Vagina (tissue), 2 donors: ENCODE measurements around the gene WDR59. TPM values are rescaled to one million over a fixed set of nuclear protein-coding genes. Genes with fewer than 3 reads are reported as not detected.
"Not testable (repeated sequence)": the region's sequence is repeated elsewhere in the genome, so short reads cannot be mapped to it uniquely, and the experiment has no call there.

Experiments
- DNase-seq, 2 donors: peaks; one replicate each; pipeline ENCODE4 v3.0.0-alpha.2; 2017; ENCODE audit errors: extremely low spot score in 2 of 2
- H3K27ac ChIP-seq: fragments of 200-600 bp; sonication (generic); one replicate; pipeline ENCODE4 v1.5.1; 2019
- H3K27me3 ChIP-seq: fragments of 200-600 bp; sonication (generic); one replicate; pipeline ENCODE4 v1.5.1; 2019
- H3K36me3 ChIP-seq, 2 donors: fragments of 200-600 bp; sonication (generic); one replicate each; pipeline ENCODE4 v1.5.1; 2017 to 2019
- H3K4me1 ChIP-seq: fragments of 200-600 bp; sonication (generic); one replicate; pipeline ENCODE4 v1.5.1; 2019
- H3K4me3 ChIP-seq, 2 donors: fragments of 200-600 bp; sonication (generic); 1 replicate in 1 of 2; 2 replicates in 1 of 2; pipeline ENCODE4 v1.5.1; 2016 to 2019
- H3K9me3 ChIP-seq: fragments of 200-600 bp; sonication (generic); one replicate; pipeline ENCODE4 v1.5.1; 2019
- POLR2A ChIP-seq, 2 donors: fragments of 450-650 bp; IDR thresholded peaks; one replicate each; pipeline ENCODE4 v1.6.1; 2017; ENCODE audit warnings: antibody characterized with exemption in 2 of 2, mild to moderate bottlenecking in 2 of 2, moderate library complexity in 2 of 2
- POLR2AphosphoS5 ChIP-seq, 2 donors: sonication (generic); formaldehyde crosslinking; IDR thresholded peaks; one replicate each; pipeline ENCODE4 v1.9.0; 2017; ENCODE audit warnings: antibody characterized with exemption in 2 of 2, mild to moderate bottlenecking in 2 of 2, low read depth in 1 of 2; ENCODE audit not compliant: insufficient read depth in 1 of 2
- intact Hi-C: fragments of 100-400 bp; cut with DNase I; formaldehyde crosslinking; loops from one replicate; pipeline ENCODE4 v1.15.1; 2023
- total RNA-seq: library from RNA; depleted of rRNA; stranded (reverse); fragments of >200 nt; gene quantifications from one replicate; pipeline ENCODE4 v1.2.3, GENCODE V29; 2016
- TF ChIP-seq, protein P1 (sequence below), 3 experiments: fragments of 450-650 bp in 2 of 3; fragments of 200-600 bp in 1 of 3; sonication (generic) in 1 of 3; IDR thresholded peaks; one replicate each; pipeline ENCODE4 v1.5.1; 2017 to 2019; ENCODE audit warnings: antibody characterized with exemption in 3 of 3, mild to moderate bottlenecking in 2 of 3, moderate library complexity in 2 of 3

Gene WDR59
- total RNA-seq, 1 donor from 2014 or later = 95.3 TPM

DNA sequence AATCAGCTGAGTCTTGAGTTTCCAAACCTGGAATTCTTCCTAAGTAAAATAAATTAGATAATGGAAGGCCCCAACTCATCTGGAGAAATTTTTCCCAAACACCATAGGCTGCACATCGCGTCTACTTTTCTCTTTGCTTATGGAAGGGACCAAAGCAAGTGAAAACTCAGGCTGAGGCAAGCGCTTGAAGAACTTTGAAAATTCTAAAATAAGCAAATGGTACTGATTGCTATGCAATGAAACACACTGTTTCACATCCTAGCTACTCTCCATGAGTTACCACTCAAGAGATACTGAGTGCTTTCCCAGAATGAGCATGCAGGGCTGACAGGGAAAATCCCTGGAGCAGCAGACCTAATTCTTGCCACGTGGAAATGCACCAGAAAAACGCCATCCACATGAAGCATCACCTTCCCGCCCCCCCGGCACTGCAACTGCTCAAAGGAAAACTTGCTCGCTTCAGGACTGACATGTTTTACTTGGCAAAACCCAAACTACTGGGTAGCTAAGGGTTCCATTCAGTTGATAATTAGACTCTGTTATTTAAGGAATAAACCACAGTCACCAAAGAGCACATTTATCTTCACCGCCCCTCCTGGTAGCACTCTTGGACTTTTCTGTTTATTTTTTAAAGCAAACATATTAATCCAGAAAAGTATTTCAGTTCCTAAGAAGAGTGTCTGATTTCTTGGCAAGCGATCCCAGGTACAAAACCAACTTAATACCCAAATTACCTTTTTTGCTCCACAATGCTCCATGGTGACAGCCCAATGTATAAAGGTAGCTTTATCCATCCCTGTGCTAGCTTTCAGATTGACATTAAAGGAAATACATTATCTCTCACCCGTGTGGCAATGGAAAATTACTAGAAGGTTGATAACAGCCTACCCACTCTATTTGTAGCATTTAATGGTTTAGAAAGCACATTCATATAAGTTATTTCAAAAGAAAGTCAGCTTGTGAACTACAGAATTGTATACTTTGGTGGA lies 62.5 kb downstream of the WDR59 start:
- Histone ChIP-seq H3K27me3 (no peaks in the 10 kb centered on the region), H3K27ac (no peak overlapping the region), H3K4me3 (no peak overlapping the region), H3K9me3 (no peaks in the 10 kb centered on the region), H3K4me1 (no peaks in the 10 kb centered on the region), H3K36me3 (peaks cover 0 to 56% of the 10 kb centered on the region in 2 donors)
- no peak for DNase-seq
- intact Hi-C loops = no loop called here
- TF ChIP-seq, protein P1, sequence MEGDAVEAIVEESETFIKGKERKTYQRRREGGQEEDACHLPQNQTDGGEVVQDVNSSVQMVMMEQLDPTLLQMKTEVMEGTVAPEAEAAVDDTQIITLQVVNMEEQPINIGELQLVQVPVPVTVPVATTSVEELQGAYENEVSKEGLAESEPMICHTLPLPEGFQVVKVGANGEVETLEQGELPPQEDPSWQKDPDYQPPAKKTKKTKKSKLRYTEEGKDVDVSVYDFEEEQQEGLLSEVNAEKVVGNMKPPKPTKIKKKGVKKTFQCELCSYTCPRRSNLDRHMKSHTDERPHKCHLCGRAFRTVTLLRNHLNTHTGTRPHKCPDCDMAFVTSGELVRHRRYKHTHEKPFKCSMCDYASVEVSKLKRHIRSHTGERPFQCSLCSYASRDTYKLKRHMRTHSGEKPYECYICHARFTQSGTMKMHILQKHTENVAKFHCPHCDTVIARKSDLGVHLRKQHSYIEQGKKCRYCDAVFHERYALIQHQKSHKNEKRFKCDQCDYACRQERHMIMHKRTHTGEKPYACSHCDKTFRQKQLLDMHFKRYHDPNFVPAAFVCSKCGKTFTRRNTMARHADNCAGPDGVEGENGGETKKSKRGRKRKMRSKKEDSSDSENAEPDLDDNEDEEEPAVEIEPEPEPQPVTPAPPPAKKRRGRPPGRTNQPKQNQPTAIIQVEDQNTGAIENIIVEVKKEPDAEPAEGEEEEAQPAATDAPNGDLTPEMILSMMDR (IDR thresholded peaks at IDR 0.05) = no peak
- TF ChIP-seq POLR2A (IDR thresholded peaks at IDR 0.05) = no peak
- TF ChIP-seq POLR2AphosphoS5 (IDR thresholded peaks at IDR 0.05; ENCODE audit: insufficient read depth in 1 of 2, low read depth in 1 of 2) = no peak

DNA sequence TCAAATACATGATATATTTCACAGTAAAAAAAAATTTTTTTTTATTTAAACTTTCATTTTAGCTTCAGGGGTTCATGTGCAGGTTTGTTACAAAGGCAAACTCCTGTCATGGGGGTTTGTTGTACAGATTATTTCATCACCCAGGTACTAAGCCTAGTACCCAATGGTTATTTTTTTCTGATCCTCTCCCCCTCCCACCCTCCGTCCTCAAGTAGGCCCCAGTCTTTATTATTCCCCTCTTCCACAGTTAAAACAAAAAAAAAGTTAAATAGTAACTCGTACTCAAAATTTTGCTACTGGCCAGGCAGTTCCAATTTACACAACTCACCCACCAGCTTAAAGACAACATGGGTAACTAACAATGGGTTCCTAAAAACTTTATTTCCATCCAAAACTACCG lies 63.9 kb downstream of the WDR59 start:
- Histone ChIP-seq H3K27me3 (no peaks in the 10 kb centered on the region), H3K4me1 (no peaks in the 10 kb centered on the region), H3K4me3 (no peak overlapping the region), H3K9me3 (no peaks in the 10 kb centered on the region), H3K36me3 (peaks cover 0 to 66% of the 10 kb centered on the region in 2 donors), H3K27ac (no peak overlapping the region)
- TF ChIP-seq POLR2A (IDR thresholded peaks at IDR 0.05) = no peak
- no peak for TF ChIP-seq POLR2AphosphoS5 (IDR thresholded peaks at IDR 0.05; ENCODE audit: insufficient read depth in 1 of 2, low read depth in 1 of 2)
- TF ChIP-seq, protein P1 (IDR thresholded peaks at IDR 0.05) = no peak
- intact Hi-C loops = no loop called here
- DNase-seq = no peak

DNA sequence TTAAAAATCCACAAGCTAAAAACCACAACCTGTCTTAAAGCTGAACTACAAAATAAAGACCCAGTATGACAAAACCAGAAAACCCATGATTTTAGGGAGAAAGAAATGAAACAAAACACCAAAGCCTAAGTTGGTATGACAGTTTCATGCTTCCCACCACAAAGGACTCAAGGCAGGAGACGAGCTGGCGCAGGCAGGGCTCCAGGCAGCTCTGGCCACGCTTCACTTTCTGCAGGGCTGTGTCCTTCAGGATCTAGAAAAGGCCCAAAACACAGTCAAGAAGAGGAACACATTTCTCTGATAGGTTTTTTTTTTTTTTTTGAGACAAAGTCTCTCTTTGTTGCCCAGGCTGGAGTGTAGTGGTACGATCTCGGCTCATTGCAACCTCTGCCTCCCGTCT lies 75.3 kb downstream of the WDR59 start:
- no peak for TF ChIP-seq POLR2A (IDR thresholded peaks at IDR 0.05)
- TF ChIP-seq, protein P1 (IDR thresholded peaks at IDR 0.05) = no peak
- TF ChIP-seq POLR2AphosphoS5 (IDR thresholded peaks at IDR 0.05; ENCODE audit: insufficient read depth in 1 of 2, low read depth in 1 of 2) = no peak
- no peak for DNase-seq
- Histone ChIP-seq H3K9me3 (peaks cover 3% of the 10 kb centered on the region), H3K4me1 (no peaks in the 10 kb centered on the region), H3K27me3 (no peaks in the 10 kb centered on the region), H3K4me3 (no peak overlapping the region), H3K36me3 (peaks cover 0 to 60% of the 10 kb centered on the region in 2 donors), H3K27ac (no peak overlapping the region)
- intact Hi-C loops = no loop called here

DNA sequence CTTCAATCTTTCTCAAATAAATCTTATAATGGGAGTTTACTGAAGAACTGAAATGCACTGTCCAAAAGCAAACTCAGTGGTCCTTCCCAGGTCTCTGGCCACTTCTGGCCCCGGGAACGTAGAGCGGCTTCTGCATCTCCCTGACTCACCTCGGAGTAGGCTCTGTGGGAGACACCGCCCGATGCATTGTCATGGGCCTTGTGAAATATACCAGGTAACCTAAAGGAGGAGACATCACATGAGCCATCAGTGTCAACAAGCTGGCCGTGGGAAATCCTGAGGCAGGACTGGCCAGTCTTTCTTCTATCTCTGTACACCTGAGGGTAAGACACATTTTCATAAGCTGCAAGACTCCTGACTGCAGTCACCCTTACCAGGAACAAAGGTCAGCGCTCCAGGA lies 76.2 kb downstream of the WDR59 start:
- peaks cover 0 to 53% of the 10 kb centered on the region in 2 donors for H3K36me3 ChIP-seq
- H3K9me3 ChIP-seq, H3K27me3 ChIP-seq, H3K27ac ChIP-seq, intact Hi-C loops, H3K4me1 ChIP-seq, H3K4me3 ChIP-seq, DNase-seq: not testable (repeated sequence)

DNA sequence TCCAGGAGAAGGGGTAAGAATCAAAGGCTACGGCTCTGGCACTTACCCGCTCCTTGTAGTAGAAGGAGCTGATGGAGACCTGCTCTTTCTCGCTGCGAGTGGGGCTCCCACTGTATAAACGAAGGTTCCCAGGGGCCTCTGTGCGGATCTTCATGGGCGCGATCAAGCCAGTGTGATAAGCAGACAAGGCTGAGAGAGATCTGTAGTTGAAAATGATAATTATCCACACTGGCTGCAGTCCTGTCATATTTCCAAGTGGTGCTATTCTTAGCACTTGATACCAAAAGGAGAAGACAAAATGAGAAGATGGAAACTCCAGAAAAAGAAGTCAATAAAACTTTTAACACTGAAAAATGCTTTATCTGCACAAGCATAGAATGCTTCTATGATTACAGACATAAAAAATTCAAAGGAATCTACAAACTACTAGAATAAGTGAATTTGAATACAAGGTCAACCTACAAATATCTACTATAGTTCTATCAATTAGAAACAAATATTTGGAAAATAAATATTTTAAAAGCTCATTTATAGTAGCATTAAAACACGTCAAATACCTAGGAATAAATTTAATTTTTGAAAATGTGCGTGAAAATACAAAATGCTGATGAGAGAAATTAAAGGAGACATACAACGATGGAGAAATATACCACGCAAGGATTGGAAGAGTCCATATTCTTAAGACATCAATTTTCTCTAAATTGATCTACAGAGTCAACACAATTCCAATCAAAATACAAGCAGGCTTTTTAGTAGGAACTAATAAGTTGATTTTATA lies 80.8 kb downstream of the WDR59 start:
- Histone ChIP-seq H3K4me3 (no peak overlapping the region), H3K27me3 (no peaks in the 10 kb centered on the region), H3K36me3 (peaks cover 0 to 42% of the 10 kb centered on the region in 2 donors), H3K9me3 (no peaks in the 10 kb centered on the region), H3K27ac (no peak overlapping the region), H3K4me1 (no peaks in the 10 kb centered on the region)
- intact Hi-C loops = no loop called here
- no peak for DNase-seq
- TF ChIP-seq POLR2AphosphoS5 (IDR thresholded peaks at IDR 0.05; ENCODE audit: insufficient read depth in 1 of 2, low read depth in 1 of 2) (no peak), POLR2A (IDR thresholded peaks at IDR 0.05) (no peak)
- TF ChIP-seq, protein P1 (IDR thresholded peaks at IDR 0.05) = no peak
